Stimulated activated CD4-positive, alpha-beta T cell treated with anti-CD3 and anti-CD28 coated beads, Interleukin-12 subunit alpha, Interleukin-12 subunit beta, amount 100 ng/mL, for 24 hours (primary cell): ENCODE results near the gene ZNF57.
"Not testable (repeated sequence)": the region's sequence is repeated elsewhere in the genome, so short reads cannot be mapped to it uniquely, and the experiment has no call there.

Experiments used
- DNase-seq, 2 experiments: peaks; one replicate each; pipeline ENCODE4 v3.0.0-alpha.2; 2020; ENCODE audit warnings: low read depth in 2 of 2

Gene ZNF57

DNA sequence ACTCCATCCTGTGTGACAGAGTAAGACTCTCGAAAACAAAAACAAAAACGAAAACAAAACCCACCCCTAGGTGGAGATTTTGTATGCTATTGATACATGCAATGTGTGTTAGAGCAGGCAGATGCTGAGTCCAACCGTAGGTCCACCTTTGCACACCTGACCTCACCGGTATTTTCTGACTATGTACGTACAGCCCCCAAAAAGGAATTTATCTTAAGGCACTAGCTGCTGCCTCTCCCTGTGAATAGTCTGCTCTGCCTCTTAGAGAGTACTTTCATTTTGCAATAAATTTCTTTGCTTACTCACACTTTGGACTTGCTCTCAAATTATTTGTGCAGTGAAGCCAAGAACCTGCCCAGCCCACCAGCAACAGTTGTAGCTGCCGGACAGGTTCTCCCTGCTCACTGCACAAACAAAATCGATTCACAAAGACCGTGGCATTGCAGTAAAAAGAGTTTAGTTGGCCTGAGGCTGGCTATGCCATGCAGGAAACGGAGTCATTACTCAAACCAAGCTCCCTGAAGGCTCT lies 52.3 kb downstream of the ZNF57 start:
- no peak for DNase-seq

DNA sequence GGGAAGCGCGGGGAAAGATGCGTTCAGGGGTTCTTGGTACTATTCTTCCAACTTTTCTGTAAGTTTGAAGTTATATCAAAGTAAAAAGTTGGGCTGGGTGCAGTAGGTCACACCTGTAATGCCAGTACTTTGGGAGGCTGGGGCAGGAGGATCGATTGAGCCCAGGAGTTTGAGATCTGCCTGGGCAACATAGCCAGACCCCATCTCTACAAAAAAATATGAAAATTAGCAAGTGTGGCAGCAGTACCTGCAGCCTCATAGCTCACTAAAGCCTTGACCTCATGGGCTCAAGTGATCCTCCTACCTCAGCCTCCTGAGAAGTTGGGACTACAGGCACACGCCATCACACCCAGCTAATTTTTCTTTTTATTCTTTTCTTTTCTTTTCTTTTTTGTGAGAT lies 56.4 kb downstream of the ZNF57 start:
- no peak for DNase-seq

DNA sequence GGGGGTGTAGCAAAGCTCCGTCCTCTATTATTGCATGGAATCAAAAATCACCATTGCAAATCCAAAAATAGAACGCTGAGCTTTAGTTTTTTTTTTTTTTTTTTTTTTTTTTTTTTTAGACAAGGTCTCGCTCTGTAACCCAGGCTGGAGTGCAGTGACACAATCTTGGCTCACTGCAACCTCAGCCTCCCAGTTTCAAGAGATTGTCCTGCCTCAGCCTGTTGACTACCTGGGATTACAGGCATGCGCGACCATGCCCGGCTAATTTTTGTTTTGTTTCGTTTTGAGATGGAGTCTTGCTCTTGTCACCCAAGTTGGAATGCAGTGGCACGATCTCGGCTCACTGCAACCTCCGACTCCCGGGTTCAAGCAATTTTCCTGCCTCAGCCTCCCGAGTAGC lies 59.4 kb downstream of the ZNF57 start:
- DNase-seq, result no peak

DNA sequence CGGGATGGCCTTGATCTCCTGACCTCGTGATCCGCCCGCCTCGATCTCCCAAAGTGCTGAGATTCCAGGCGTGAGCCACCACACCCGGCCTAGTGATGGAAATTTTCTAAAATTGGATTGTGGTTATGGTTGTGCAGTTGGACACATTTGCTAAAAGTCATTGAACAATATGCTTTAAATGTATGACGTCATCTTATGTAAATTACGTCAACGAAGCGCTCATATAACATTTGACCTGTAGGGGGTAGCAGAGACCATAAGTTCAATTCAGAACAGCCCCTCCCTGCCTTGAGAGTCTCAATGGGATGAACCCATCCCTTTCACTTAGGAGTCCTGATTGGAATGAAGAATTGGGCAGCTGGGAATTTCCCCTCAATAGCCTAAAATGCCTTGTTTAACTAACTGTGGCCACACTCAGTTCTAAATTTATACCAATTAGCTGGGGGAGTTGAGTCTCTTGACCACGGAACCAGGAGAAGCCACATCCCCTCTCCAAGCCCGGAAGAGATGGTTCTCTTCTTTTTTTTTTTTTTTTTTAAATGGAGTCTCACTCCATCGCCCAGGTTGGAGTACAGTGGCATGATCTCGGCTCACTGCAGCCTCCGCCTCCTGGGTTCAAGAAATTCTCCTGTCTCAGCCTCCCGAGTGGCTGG lies 61.4 kb downstream of the ZNF57 start:
- no peak for DNase-seq

DNA sequence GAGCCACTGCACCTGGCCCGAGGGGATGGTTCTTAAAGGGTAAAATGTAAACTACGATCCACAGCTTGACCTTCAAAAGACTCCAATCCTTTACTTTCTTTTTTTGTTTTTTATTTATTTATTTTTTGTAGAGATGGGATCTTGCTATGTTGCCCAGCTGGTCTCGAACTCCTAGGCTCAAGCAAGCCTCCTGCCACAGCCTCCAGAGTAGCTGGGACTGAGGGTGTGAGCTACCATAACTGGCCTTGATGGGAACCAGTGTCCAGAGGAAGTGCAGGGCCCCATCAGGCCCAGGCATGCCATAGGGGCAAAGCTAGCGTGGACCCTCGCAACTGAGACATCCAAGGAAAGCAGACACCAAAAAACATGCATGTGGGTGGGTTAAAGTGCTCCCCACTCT lies 62.4 kb downstream of the ZNF57 start:
- DNase-seq, result no peak

DNA sequence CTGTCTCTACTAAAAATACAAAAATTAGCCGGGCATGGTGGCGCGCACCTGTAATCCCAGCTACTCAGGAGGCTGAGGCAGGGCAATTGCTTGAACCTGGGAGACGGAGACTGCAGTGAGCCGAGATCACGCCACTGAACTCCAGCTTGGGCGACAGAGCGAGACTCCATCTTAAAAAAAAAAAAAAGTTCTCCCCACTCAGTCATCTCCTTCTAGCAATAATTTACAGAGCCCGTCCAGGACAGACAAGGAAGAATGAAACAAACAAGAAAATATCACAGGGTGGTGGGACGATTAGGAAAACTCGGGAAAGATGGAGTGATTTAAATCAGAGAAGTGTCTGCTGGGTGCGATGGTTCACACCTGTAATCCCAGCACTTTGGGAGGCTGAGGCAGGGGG lies 62.9 kb downstream of the ZNF57 start:
- DNase-seq, result not testable (repeated sequence)

DNA sequence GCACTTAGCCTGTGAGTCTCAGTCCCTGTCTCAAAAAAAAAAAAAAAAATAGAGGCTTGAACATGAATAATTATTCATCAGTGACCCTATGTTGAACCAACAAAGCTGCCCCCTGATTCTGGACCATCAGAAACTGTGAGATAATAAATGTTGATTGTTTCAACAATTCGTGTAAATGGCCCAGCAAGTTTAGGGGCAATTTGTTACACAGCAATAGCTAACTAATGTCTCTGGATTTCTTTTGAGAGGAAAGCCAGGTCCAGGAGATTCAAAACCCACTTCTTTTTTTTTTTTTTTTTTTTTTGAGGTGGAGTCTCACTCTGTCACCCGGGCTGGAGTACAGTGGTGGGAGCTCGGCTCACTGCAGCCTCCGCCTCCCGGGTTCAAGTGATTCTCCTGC lies 64.1 kb downstream of the ZNF57 start:
- no peak for DNase-seq

DNA sequence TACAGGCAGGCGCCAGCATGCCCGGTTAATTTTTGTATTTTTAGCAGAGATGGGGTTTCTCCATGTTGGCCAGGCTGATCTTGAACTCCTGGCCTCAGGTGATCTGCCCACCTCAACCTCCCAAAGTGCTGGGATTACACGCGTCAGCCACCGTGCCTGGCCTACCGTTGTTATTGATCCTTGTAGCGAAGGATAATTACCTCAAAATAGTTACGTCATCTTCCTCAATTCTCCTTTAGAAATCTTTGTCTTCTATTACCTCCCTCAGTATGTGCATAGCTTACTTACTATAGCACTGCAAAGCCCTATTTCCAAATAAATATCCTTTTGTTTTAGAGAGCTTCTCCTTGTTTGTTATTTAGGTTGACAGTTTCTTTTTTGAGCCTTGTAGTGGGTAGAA lies 67.2 kb downstream of the ZNF57 start:
- DNase-seq, result no peak
